HG03558 (cell line): ENCODE measurements around the gene RNU6-9.
"Not testable (repeated sequence)": the region's sequence is repeated elsewhere in the genome, so short reads cannot be mapped to it uniquely, and the experiment has no call there.

Source experiments
- ATAC-seq: cut with Tn5 transposase; IDR thresholded peaks from one replicate; pipeline ENCODE4 v1.9.1; 2021; ENCODE audit warnings: moderate number of reproducible peaks; ENCODE audit not compliant: unreplicated experiment; ENCODE audit errors: extremely low read depth

RNU6-9 gene

DNA sequence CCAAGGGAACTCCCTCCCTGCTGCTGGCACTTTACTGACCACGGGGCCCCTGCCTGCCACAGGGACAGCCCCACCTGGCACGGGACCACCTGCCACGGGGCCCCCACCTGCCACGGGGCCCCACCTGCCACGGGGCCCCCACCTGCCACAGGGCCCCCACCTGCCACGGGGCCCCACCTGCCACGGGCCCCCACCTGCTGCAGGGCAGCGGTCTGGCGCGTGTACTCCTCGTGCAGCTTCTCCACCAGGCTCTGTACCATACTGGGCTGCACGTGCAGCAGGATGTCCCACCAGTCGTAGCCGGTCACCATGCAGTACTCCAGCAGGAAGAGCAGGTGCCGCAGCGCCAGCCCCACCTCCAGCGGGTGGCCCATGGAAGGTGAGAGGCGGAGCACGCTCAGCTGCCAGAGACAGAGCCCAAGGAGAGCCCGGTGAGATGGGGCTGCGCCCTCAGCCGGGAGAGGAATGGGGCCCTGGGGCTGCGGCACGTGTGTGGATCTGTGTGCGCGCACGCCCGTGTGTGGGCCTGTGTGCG, 16.4 kb upstream of the RNU6-9 start:
- no peak for ATAC-seq

- ATAC-seq, result not testable (repeated sequence)
Observed at GRCh38 chr19:877992-878660, 15.2 kb upstream of the RNU6-9 start.

- not testable (repeated sequence) for ATAC-seq
Observed at GRCh38 chr19:878751-879561, 14.3 kb upstream of the RNU6-9 start.

DNA sequence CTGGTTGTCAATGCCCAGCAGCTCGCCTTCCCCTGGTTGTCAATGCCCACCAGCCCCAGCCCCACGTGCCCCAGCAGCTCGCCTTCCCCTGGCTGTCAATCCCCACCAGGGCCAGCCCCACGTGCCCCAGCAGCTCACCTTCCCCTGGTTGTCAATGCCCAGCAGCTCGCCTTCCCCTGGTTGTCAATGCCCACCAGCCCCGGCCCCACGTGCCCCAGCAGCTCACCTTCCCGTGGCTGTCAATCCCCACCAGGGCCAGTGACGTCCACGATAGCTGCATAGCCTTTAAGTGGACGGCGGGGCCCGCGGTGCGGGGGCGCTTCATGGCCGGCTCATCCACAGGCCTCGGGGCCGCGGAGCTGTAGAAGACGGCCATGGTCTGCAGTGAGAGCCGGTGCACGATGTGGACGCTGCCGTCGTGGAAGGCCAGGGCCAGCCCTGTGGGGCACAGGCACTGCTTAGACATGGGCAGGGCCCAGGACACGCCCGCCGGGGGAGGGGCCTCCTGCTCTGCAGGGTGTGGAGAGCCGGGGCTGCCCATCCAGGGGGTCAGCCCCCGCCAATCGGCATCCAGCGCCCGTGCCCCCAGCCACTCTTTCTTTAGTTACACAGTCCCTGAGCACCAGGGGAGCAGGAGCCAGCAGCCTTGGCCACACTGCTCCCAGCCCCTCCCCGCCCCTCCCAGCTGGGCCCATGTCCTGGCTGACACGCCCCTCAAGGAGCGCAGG, 13.4 kb upstream of the RNU6-9 start:
- no peak for ATAC-seq

GRCh38 chr19:881385-882071, 11.8 kb upstream of the RNU6-9 start:
- no peak for ATAC-seq

DNA sequence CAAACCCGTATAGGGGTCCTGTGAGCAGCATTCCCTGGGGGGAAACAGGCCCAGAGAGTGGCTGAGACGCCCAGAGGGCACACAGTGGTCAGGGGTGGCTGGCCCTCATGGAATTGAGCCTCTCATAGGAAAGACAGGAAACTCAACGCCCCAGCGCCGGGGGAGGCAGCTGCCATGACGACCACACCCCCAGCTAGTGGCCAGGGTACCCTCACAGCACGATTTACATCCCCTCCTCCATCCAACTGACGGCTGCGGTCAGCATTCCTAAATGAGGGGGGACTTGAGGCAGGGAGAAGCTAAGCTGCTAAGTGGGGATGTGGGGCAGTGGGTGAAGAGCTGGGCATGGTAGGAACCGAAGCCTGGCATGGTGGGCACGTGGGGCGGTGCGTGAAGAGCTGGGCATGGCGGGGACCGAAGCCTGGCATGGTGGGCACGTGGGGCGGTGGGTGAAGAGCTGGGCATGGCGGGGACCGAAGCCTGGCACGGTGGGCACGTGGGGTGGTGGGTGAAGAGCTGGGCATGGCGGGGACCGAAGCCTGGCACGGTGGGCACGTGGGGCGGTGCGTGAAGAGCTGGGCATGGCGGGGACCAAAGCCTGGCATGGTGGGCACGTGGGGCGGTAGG, 10.3 kb upstream of the RNU6-9 start:
- no peak for ATAC-seq

- ATAC-seq, result no peak
Observed at GRCh38 chr19:883661-884211, 9.5 kb upstream of the RNU6-9 start.

DNA sequence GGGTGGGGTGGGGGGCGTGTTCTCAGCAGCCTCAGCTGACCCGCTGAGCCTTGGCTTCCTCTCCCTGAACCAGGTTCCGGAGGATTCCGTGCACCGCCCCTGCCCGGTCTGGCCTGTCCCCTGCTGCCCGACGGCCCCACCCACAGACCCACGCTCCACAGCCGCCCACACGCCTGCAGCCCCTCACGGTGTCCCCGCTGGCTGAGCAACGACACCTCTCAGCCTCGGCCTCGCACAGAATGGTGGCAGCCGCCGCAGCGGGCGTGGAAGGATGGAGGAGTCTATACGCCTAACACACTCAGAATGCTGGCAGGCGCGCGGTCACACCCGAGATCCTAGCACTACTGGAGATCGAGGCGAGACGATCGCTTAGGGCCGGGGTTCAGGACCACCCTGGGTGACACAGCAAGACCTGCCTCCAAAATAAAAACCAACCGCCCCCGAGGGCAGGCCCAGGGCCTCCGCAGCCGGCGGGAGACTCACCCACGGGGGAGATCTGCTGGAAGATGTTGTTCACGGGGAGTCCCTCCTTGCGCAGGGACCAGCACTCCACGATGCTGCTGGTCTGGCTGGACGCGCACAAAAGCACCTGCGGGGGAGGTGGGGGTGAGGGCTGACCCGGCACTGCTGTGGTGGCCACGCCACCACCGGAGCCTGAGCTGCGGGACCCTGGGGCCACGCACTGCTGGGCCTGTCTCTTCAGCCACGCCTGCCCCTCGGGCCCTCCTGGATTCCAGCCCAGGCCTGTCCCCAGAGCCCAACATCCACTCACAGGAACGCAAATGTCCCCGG, 8.7 kb upstream of the RNU6-9 start:
- ATAC-seq, result no peak

DNA sequence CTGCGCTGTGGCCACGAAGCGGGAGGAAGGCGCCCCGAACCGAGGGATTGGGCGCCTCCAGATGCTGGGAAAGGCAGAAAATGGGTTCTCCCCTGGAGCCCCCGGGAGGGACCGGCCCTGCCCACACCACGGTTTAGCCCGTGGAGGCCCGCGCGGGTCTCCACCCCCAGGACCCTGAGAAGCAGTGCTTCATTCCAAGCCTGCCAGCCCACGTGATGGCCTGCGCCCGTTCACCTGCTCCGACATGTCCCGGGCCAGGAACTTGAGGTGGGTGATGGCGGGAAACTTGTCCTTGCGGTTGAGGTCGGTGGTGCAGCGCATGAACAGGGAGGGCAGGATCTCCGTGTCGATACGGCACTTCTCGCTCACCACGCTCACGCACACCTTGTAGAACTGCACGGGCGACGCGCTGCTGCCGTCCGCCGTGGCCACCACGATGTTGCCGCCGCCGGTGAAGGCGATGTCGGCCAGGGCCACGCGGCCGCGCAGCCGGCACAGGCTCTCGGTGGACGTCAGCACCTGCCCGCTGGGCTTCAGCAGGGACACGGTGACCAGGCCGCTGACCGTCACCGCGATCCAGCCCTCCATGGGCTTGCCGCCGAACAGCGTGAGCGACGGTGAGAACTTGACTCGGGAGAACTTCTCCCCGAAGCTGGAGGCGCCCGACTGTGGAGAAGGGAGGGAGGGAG, 7.6 kb upstream of the RNU6-9 start:
- ATAC-seq, result no peak

DNA sequence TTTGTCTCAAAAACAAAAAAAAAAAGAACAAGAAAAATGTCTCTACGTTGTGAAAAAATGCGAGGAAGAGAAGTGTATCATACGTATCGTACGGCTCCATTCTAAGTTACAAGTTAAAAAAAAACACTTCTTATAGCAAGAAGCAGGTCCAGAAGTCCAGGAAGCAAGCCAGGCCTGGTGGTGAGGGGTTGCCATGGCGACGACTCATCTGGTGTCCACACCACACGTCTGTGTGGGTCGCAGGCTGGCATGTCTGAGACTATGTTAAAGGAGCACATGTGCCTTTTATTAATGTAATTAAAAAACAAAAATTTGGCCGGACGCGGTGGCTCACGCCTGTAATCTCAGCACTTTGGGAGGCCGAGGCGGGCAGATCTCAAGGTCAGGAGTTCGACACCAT, 6.2 kb upstream of the RNU6-9 start:
- no peak for ATAC-seq

GRCh38 chr19:887599-887998, 5.7 kb upstream of the RNU6-9 start:
- ATAC-seq, result no peak

- ATAC-seq, result no peak
Observed at GRCh38 chr19:888581-889385, 4.5 kb upstream of the RNU6-9 start.

DNA sequence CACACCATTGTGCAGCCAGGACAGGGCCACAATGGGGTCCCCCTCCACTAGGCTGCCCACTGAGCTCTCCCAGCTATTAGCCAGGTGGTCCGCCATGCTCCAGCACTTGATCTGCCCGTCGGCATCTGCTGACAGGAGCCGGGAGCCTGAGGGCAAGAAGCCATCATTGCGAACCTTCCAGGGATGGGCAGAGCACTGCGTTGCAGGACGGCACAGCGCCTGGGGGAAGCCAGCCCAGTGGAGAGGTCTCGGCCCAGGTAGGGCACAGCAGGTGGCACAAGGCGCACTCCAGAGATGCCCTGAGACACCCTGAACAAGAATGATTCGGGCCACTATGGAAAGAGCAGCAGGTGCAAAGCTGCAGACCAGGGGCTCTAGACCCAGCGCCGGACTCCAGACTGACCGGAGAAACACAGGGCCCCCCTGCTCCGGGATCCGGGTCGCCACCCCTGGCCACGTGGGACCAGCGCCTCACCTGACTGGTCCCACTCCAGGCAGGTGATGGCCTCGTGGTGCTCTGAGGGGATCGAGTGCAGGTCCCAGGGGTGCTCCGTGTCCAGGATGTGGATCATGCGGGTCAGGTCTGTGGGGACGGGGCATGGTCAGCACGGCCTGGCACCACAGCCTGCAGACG, 3.5 kb upstream of the RNU6-9 start:
- ATAC-seq, result no peak

- ATAC-seq, result no peak
Observed at GRCh38 chr19:890831-891230, 2.5 kb upstream of the RNU6-9 start.

GRCh38 chr19:891421-892200, 1.7 kb upstream of the RNU6-9 start:
- not testable (repeated sequence) for ATAC-seq

DNA sequence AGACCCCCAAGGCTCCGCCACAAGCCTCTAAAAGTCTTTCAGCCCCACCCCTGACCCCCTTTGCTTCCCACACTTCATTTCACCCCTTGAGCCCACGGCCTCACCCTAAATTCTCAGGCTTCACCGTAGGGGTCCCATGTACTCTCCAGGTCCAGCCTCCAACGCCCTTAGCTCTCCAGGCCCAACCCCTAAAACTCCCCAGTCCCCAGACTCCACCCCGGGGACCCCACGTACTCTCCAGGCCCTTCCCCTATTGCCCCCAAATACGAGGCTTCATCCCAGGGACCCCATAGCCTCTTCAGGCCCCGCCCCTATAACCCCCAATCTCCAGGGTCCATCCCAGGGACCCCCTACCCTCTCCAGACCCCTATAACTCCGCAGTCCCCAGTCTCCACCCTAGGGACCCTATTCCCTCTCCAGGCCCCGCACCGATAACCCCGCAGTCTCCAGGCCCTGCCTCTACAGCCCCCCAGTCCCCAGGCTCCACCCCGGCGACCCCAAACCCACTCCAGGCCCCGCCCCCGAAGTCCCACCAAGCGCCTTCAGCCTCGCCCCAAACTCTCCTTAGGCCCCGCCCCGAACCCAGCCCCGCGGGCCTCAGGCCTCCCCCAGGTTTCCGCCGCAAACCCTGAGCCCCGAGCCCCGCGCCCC, 916 bp upstream of the RNU6-9 start:
- no peak for ATAC-seq
